Kidney (tissue), 14 donors: ENCODE measurements around the gene JAZF1. TPM values are rescaled to one million over a fixed set of nuclear protein-coding genes. Genes with fewer than 3 reads are reported as not detected.

Experiments
- DNase-seq, 5 donors: peaks; one replicate each; pipeline ENCODE4 v3.0.0-alpha.2; 2013 to 2020
- FAIRE-seq: peaks from 2 replicates; lab custom pipeline; 2012; peaks lifted over from hg19 to GRCh38; lab: Jason Lieb, UNC
- H3K27ac ChIP-seq, 2 donors: one replicate each; pipeline ENCODE4 v1.7.0; 2013; ENCODE audit warnings: low read depth in 2 of 2, low read length in 2 of 2, inconsistent platforms in 1 of 2
- H3K27me3 ChIP-seq: one replicate; pipeline ENCODE4 v1.7.1; 2013; ENCODE audit warnings: low read length, inconsistent platforms; ENCODE audit not compliant: control insufficient read depth, insufficient read depth
- H3K36me3 ChIP-seq, 3 donors: one replicate each; pipeline versions ENCODE4 v1.7.0 to v1.7.1; 2013; ENCODE audit warnings: low read length in 3 of 3, control low read depth in 1 of 3, inconsistent platforms in 1 of 3; ENCODE audit not compliant: insufficient read depth in 3 of 3, control insufficient read depth in 2 of 3
- H3K4me1 ChIP-seq, 3 donors: one replicate each; pipeline versions ENCODE4 v1.7.0 to v1.7.1; 2013; ENCODE audit warnings: low read length in 3 of 3, inconsistent platforms in 1 of 3, low read depth in 1 of 3; ENCODE audit not compliant: control insufficient read depth in 2 of 3, insufficient read depth in 2 of 3
- H3K4me3 ChIP-seq, 3 donors: one replicate each; pipeline versions ENCODE4 v1.7.0 to v1.8.1; 2013; ENCODE audit warnings: low read length in 3 of 3, control low read depth in 1 of 3, inconsistent platforms in 1 of 3
- H3K9ac ChIP-seq, 3 donors: one replicate each; pipeline versions ENCODE4 v1.7.0 to v1.7.1; 2013; ENCODE audit warnings: low read length in 3 of 3, control low read depth in 1 of 3, inconsistent platforms in 1 of 3
- H3K9me3 ChIP-seq, 3 donors: one replicate each; pipeline versions ENCODE4 v1.7.0 to v1.7.1; 2013; ENCODE audit warnings: low read length in 3 of 3, control low read depth in 1 of 3, inconsistent platforms in 1 of 3; ENCODE audit not compliant: control insufficient read depth in 2 of 3, insufficient read depth in 1 of 3
- intact Hi-C: fragments of 100-400 bp; cut with DNase I; formaldehyde crosslinking; loops from one replicate; pipeline ENCODE4 v1.11.1; 2022
- polyA plus RNA-seq: library from polyadenylated mRNA; stranded (reverse); fragments of 350-450 nt; fragmentation: Illumina TruSeq; extraction: RNeasy Lipid Tissue Mini Kit (QIAGEN cat#74804); gene quantifications from one replicate; pipeline ENCODE4 v1.2.3, GENCODE V29; 2014; ENCODE audit warnings: low read depth, low replicate concordance; ENCODE audit not compliant: insufficient read depth
- total RNA-seq: library from RNA; stranded (reverse); fragmentation: NEBNext Ultra II Directional; extraction: Animal tissue kit (Norgen Biotek cat#: 25700); gene quantifications from one replicate; pipeline ENCODE4 v1.2.1, GENCODE V29; 2021
- TF ChIP-seq, protein P1 (sequence below): IDR thresholded peaks from 3 replicates; pipeline ENCODE4 v1.5.1; 2012; ENCODE audit warnings: mild to moderate bottlenecking, moderate library complexity, borderline replicate concordance; ENCODE audit not compliant: insufficient read depth; ENCODE audit errors: extremely low read depth
- donor health status: control.
- donor health status: control.
- donor health status: control.
- donor health status: control.
- donor health status: control.
- donor health status: DM: yes; HTN: yes; CAD: no.
- donor health status: Normal renal cell carcinoma (clear cell type).

Gene JAZF1
- total and polyA plus RNA-seq, 2 donors from 2014 or later = 5.7 to 13.1 TPM

- H3K4me3 ChIP-seq = no peak overlapping the region
- no peaks in the 10 kb centered on the region for H3K9me3 ChIP-seq
- DNase-seq (no peak), FAIRE-seq (no peak)
- intact Hi-C loops = no loop called here
- H3K27ac ChIP-seq = no peak overlapping the region
- no peaks in the 10 kb centered on the region for H3K27me3 ChIP-seq
- no peaks in the 10 kb centered on the region for H3K36me3 ChIP-seq
- no peak overlapping the region for H3K9ac ChIP-seq
- H3K4me1 ChIP-seq = no peaks in the 10 kb centered on the region
- TF ChIP-seq, protein P1, sequence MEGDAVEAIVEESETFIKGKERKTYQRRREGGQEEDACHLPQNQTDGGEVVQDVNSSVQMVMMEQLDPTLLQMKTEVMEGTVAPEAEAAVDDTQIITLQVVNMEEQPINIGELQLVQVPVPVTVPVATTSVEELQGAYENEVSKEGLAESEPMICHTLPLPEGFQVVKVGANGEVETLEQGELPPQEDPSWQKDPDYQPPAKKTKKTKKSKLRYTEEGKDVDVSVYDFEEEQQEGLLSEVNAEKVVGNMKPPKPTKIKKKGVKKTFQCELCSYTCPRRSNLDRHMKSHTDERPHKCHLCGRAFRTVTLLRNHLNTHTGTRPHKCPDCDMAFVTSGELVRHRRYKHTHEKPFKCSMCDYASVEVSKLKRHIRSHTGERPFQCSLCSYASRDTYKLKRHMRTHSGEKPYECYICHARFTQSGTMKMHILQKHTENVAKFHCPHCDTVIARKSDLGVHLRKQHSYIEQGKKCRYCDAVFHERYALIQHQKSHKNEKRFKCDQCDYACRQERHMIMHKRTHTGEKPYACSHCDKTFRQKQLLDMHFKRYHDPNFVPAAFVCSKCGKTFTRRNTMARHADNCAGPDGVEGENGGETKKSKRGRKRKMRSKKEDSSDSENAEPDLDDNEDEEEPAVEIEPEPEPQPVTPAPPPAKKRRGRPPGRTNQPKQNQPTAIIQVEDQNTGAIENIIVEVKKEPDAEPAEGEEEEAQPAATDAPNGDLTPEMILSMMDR = no peak
Observed at GRCh38 chr7:28190077-28190710, 9.6 kb upstream of the JAZF1 start.

- FAIRE-seq (no peak), DNase-seq (no peak)
- intact Hi-C loops = no loop called here
- H3K4me1 ChIP-seq = no peaks in the 10 kb centered on the region
- no peaks in the 10 kb centered on the region for H3K36me3 ChIP-seq
- TF ChIP-seq, protein P1 = no peak
- no peaks in the 10 kb centered on the region for H3K27me3 ChIP-seq
- H3K9ac ChIP-seq = no peak overlapping the region
- no peaks in the 10 kb centered on the region for H3K9me3 ChIP-seq
- H3K27ac ChIP-seq = no peak overlapping the region
- no peak overlapping the region for H3K4me3 ChIP-seq
Observed at GRCh38 chr7:28187012-28187411, 6.4 kb upstream of the JAZF1 start.

GRCh38 chr7:28183627-28184026 lies 3.0 kb upstream of the JAZF1 start:
- no peaks in the 10 kb centered on the region for H3K9me3 ChIP-seq
- peaks cover 0 to 5% (median 0%) of the 10 kb centered on the region in 3 donors for H3K4me1 ChIP-seq
- no peak overlapping the region for H3K27ac ChIP-seq
- FAIRE-seq (no peak), DNase-seq (no peak)
- H3K4me3 ChIP-seq = no peak overlapping the region
- H3K27me3 ChIP-seq = no peaks in the 10 kb centered on the region
- intact Hi-C loops = no loop called here
- no peak overlapping the region for H3K9ac ChIP-seq
- H3K36me3 ChIP-seq = no peaks in the 10 kb centered on the region
- TF ChIP-seq, protein P1 = no peak

DNA sequence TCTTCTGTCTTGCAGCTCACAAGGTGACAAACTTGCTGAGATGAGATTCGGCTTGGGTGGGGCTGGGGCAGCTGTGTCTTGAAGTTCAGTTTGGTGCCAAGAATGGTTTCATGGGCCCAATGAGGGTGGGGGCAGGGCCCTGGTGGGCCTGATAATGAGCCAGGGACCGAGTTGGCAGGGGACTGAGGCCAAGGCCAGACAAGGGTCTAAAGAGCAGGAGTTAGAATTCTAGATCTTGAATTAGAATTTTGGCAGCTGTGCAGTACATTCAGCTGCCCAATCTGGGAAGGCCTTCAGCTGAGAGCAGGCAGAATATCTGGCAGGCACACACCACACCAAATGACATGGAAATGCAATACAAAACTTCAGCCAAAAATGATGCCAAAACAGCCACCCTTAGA lies 1.5 kb upstream of the JAZF1 start:
- Histone ChIP-seq H3K27me3 (no peaks in the 10 kb centered on the region), H3K9ac (no peak overlapping the region), H3K9me3 (no peaks in the 10 kb centered on the region), H3K4me1 (peaks cover 0 to 5% (median 0%) of the 10 kb centered on the region in 3 donors), H3K36me3 (no peaks in the 10 kb centered on the region), H3K4me3 (no peak overlapping the region), H3K27ac (no peak overlapping the region)
- TF ChIP-seq, protein P1 = no peak
- DNase-seq = peak in 2 of 5 donors; percentile 42 to 69
- FAIRE-seq = no peak
- intact Hi-C loops = no loop called here
